WERI-Rb-1 (cell line): ENCODE results near the gene RPTOR.

Experiments
- DNase-seq: peaks from one replicate; pipeline ENCODE4 v3.0.0-alpha.2; 2020
- H3K27ac ChIP-seq: fragments of 250-450 bp; sonication (Bioruptor Pico); 2 replicates; pipeline ENCODE4 v1.5.1; 2020; ENCODE audit warnings: mild to moderate bottlenecking, moderate library complexity
- H3K27me3 ChIP-seq: fragments of 250-450 bp; sonication (Bioruptor Pico); 2 replicates; pipeline ENCODE4 v1.5.1; 2021; ENCODE audit warnings: mild to moderate bottlenecking, low read depth, moderate library complexity; ENCODE audit not compliant: insufficient read depth, severe bottlenecking
- H3K36me3 ChIP-seq: fragments of 250-450 bp; sonication (Bioruptor Pico); 2 replicates; pipeline ENCODE4 v1.5.1; 2020; ENCODE audit warnings: mild to moderate bottlenecking, moderate library complexity
- H3K4me3 ChIP-seq: 2 replicates; pipeline ENCODE4 v1.5.1; 2011; ENCODE audit warnings: low read depth, mild to moderate bottlenecking, control low read depth, low read length
- H3K9me3 ChIP-seq: fragments of 250-450 bp; sonication (Bioruptor Pico); 2 replicates; pipeline ENCODE4 v1.5.1; 2021; ENCODE audit warnings: mild to moderate bottlenecking, moderate library complexity; ENCODE audit not compliant: severe bottlenecking
- CTCF ChIP-seq: IDR thresholded peaks from 2 replicates; pipeline ENCODE4 v1.5.1; 2011; ENCODE audit warnings: low read depth, mild to moderate bottlenecking, control low read depth, inconsistent platforms, low read length

The RPTOR gene

DNA sequence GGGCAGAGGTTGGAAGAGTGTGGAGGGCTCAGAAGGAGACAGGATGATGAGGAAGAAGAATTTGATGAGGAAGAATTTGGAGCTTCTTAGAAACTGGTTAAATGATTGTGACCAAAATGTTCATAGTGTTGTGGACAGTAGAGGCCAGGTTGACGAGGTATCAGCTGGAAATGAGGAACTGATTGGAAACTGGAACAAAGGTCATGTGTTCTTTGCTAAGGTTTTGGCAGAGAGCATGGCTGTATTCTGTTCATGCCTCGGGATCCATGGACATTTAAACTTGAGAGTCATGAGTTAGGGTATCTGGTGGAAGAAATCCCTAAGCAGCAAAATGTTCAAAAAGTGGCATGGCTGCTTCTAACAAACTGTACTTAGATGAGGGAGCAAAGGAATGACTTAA lies 466.3 kb downstream of the RPTOR start:
- H3K27ac ChIP-seq: no peak overlapping the region
- H3K27me3 ChIP-seq: peaks cover 4% of the 10 kb centered on the region
- no peak for TF ChIP-seq CTCF
- H3K4me3 ChIP-seq: no peak overlapping the region
- no peaks in the 10 kb centered on the region for H3K36me3 ChIP-seq
- H3K9me3 ChIP-seq: peaks cover 14% of the 10 kb centered on the region
- no peak for DNase-seq

- no peak overlapping the region for H3K4me3 ChIP-seq
- H3K9me3 ChIP-seq: peaks cover 21% of the 10 kb centered on the region
- TF ChIP-seq CTCF: no peak
- no peak for DNase-seq
- H3K27me3 ChIP-seq: no peaks in the 10 kb centered on the region
- H3K27ac ChIP-seq: no peak overlapping the region
- no peaks in the 10 kb centered on the region for H3K36me3 ChIP-seq
Measured at GRCh38 chr17:81011951-81012350, 467.3 kb downstream of the RPTOR start.

DNA sequence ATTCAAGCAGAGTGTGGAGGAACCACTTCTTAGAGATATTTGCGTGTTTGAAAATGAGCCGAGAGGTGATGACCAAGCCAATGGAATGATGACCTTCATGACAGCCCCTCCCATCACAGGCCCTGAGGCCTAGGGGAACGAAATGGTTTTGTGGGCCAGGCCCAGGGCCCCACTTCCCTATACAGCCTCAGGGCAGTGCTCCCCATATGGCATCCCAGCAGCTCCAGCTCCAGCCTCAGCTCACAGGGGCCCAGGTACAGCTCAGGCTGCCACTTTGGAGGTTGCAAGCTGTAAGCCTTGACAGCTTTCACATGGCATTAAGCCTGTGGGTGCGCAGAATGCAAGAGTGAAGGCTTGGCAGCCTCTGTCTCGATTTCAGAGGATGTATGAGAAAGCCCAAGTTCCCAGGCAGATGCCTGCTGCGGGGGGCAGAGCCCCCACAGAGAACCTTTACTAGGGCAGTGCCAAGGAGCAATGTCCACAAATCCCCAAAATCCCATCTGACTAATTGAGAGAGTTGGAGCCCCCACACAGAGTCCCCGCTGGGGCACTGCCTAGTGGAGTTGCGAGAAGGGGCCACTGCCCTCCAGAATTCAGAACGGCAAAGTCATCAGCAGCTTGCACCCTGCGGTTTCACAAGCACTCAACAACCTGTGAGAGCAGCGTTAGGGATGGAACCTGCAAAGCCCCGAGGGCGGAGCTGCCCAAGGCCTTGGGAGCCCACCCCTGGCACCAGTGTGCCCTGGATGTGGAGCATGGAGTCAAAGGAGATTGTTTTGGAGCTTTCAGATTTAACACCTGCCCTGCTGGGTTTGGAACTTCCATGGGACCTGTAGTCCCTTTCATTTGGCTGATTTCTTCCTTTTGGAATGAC lies 468.2 kb downstream of the RPTOR start:
- no peak for TF ChIP-seq CTCF
- Histone ChIP-seq H3K36me3 (no peaks in the 10 kb centered on the region), H3K4me3 (no peak overlapping the region), H3K27ac (no peak overlapping the region), H3K9me3 (peaks cover 21% of the 10 kb centered on the region), H3K27me3 (no peaks in the 10 kb centered on the region)
- no peak for DNase-seq

GRCh38 chr17:81013642-81014041 lies 469.0 kb downstream of the RPTOR start:
- TF ChIP-seq CTCF: no peak

GRCh38 chr17:81015136-81015535 lies 470.5 kb downstream of the RPTOR start:
- no peak overlapping the region for H3K4me3 ChIP-seq
- no peak for TF ChIP-seq CTCF

More at GRCh38 chr17:81013642-81014041, 469.0 kb downstream of the RPTOR start:
- H3K27ac ChIP-seq: no peak overlapping the region
- H3K4me3 ChIP-seq: no peak overlapping the region
- H3K36me3 ChIP-seq: no peaks in the 10 kb centered on the region
- H3K27me3 ChIP-seq: no peaks in the 10 kb centered on the region
- H3K9me3 ChIP-seq: peaks cover 21% of the 10 kb centered on the region
- DNase-seq: no peak

More at GRCh38 chr17:81015136-81015535, 470.5 kb downstream of the RPTOR start:
- H3K9me3 ChIP-seq: peaks cover 21% of the 10 kb centered on the region
- no peaks in the 10 kb centered on the region for H3K36me3 ChIP-seq
- no peaks in the 10 kb centered on the region for H3K27me3 ChIP-seq
- DNase-seq: no peak
- H3K27ac ChIP-seq: no peak overlapping the region
